ENCODE measurements around the gene NCKAP5L. TPM values are rescaled to one million over a fixed set of nuclear protein-coding genes. Genes with fewer than 3 reads are reported as not detected.
A peak's percentile ranks its signal among the peaks of the same experiment; 100 is the strongest.

NCKAP5L gene
- total RNA-seq, 1 donor: 40.5 TPM

DNA sequence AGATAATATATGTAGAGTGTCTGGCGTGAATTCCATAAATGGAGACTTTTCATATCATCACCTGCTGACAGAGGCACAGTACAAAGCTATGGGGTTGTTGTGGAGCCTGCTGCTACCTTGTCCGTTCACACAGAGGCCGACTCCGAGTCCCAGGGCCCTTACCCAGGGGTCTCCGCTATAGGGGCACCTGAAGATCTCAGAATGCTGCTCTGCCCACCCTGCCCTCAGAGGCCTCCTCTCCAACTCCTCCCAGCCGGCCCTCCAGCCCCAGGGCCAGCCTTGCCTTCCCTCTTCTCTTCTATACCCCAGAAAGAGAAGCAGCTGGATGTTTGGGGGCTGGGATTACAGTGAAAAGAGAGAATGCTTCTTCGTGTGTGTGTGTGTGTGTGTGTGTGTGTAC lies 21.3 kb downstream of the NCKAP5L start:
- H3K4me1 ChIP-seq (ENCODE audit: insufficient read depth, low read length): peaks cover 11% of the 10 kb centered on the region
- no peaks in the 10 kb centered on the region for H3K27me3 ChIP-seq (ENCODE audit: insufficient read depth, low read length)
- no peak overlapping the region for H2AFZ ChIP-seq (ENCODE audit: low read length)
- no peak overlapping the region for H3K27ac ChIP-seq (ENCODE audit: low read depth, low read length)
- H3K9me3 ChIP-seq (ENCODE audit: low read depth, low read length): no peaks in the 10 kb centered on the region
- H3K4me3 ChIP-seq (ENCODE audit: insufficient read depth, low read length): no peak overlapping the region
- TF ChIP-seq, protein P1, sequence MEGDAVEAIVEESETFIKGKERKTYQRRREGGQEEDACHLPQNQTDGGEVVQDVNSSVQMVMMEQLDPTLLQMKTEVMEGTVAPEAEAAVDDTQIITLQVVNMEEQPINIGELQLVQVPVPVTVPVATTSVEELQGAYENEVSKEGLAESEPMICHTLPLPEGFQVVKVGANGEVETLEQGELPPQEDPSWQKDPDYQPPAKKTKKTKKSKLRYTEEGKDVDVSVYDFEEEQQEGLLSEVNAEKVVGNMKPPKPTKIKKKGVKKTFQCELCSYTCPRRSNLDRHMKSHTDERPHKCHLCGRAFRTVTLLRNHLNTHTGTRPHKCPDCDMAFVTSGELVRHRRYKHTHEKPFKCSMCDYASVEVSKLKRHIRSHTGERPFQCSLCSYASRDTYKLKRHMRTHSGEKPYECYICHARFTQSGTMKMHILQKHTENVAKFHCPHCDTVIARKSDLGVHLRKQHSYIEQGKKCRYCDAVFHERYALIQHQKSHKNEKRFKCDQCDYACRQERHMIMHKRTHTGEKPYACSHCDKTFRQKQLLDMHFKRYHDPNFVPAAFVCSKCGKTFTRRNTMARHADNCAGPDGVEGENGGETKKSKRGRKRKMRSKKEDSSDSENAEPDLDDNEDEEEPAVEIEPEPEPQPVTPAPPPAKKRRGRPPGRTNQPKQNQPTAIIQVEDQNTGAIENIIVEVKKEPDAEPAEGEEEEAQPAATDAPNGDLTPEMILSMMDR (IDR thresholded peaks at IDR 0.05; ENCODE audit: extremely low read depth, low read depth, low read length): no peak
- H4K20me1 ChIP-seq (ENCODE audit: insufficient read depth, low read length): peaks cover 79% of the 10 kb centered on the region
- H3K4me2 ChIP-seq (ENCODE audit: insufficient read depth, low read length): no peak overlapping the region
- DNase-seq (ENCODE audit: insufficient read length, low spot score, missing footprints): no peak
- H3K79me2 ChIP-seq (ENCODE audit: insufficient read depth, low read length): peaks cover 63% of the 10 kb centered on the region
- H3K36me3 ChIP-seq (ENCODE audit: insufficient read depth, low read length): peaks cover 41% of the 10 kb centered on the region

DNA sequence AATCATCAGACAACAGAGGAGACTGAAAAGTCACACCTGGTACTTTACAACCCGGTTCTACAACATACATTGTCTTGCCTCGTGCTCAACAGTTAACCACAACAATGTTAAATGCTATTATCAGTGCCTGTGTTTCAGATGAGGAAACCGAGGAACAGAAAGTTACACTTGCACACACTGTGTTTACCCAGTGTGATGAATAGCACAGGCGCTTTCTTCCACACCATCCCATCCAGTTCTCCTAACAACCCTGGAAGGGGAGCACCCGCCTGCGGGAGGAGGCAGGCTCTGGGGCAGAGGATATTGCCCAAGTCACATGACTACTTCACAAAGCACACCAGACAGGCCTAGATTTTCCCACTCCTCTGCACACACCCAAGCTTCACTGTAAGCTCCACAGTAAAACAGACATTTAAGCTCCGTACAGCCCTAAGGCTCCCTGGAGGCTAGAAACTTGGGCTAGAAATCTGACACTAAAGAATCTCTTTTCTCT lies 21.8 kb downstream of the NCKAP5L start:
- Histone ChIP-seq H3K79me2 (ENCODE audit: insufficient read depth, low read length) (peaks cover 58% of the 10 kb centered on the region), H3K27me3 (ENCODE audit: insufficient read depth, low read length) (no peaks in the 10 kb centered on the region), H3K4me2 (ENCODE audit: insufficient read depth, low read length) (no peak overlapping the region), H3K36me3 (ENCODE audit: insufficient read depth, low read length) (peaks cover 46% of the 10 kb centered on the region), H3K4me3 (ENCODE audit: insufficient read depth, low read length) (no peak overlapping the region), H3K9me3 (ENCODE audit: low read depth, low read length) (no peaks in the 10 kb centered on the region), H3K27ac (ENCODE audit: low read depth, low read length) (no peak overlapping the region), H4K20me1 (ENCODE audit: insufficient read depth, low read length) (peaks cover 74% of the 10 kb centered on the region), H3K4me1 (ENCODE audit: insufficient read depth, low read length) (peaks cover 11% of the 10 kb centered on the region), H2AFZ (ENCODE audit: low read length) (no peak overlapping the region)
- peak; percentile 18 for DNase-seq (ENCODE audit: insufficient read length, low spot score, missing footprints)
- TF ChIP-seq, protein P1 (IDR thresholded peaks at IDR 0.05; ENCODE audit: extremely low read depth, low read depth, low read length): no peak

DNA sequence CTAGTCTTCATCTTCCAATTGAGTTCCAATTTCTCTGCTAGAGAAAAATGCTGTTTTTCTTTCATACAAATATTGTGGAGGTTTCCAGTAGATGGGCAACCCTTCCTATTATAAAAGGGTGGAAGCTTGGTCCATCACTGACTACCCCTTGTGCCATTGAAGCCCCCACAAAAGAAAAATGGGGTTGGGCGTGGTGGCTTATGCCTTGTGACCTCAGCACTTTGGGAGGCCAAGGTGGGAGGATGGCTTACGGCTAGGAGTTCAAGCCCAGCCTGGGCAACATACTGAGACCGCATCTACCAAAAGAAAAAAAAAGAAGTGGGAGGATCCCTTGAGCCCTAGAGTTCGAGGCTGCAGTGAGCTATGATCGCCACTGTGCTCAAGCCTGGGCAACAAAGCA lies 22.8 kb downstream of the NCKAP5L start:
- no peak for DNase-seq (ENCODE audit: insufficient read length, low spot score, missing footprints)
- peaks cover 55% of the 10 kb centered on the region for H3K36me3 ChIP-seq (ENCODE audit: insufficient read depth, low read length)

DNA sequence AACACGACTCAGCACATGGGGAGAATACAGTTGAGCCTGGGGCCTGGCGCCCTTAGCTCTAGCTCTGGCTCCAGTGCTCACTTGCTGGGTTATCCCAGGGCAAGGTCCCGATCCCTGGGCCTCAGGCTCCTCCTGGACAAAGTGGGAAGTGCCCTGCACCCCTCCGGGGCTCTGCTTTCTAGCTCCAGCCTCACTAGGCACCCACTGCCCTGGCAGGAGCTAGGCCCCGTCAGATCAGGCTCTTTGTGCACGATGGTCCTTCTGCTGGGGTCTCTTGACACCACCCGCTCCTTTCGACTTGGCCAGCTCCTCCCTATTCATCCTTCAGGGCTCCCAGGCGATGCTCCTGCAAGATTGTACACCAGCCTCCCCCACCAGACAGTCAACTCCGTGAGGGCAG lies 23.4 kb downstream of the NCKAP5L start:
- Histone ChIP-seq H3K4me1 (ENCODE audit: insufficient read depth, low read length) (peaks cover 11% of the 10 kb centered on the region), H3K27ac (ENCODE audit: low read depth, low read length) (no peak overlapping the region), H3K27me3 (ENCODE audit: insufficient read depth, low read length) (no peaks in the 10 kb centered on the region), H3K4me2 (ENCODE audit: insufficient read depth, low read length) (no peak overlapping the region), H4K20me1 (ENCODE audit: insufficient read depth, low read length) (peaks cover 70% of the 10 kb centered on the region), H3K4me3 (ENCODE audit: insufficient read depth, low read length) (no peak overlapping the region), H3K79me2 (ENCODE audit: insufficient read depth, low read length) (peaks cover 46% of the 10 kb centered on the region), H3K36me3 (ENCODE audit: insufficient read depth, low read length) (peaks cover 59% of the 10 kb centered on the region), H3K9me3 (ENCODE audit: low read depth, low read length) (no peaks in the 10 kb centered on the region), H2AFZ (ENCODE audit: low read length) (no peak overlapping the region)
- TF ChIP-seq, protein P1 (IDR thresholded peaks at IDR 0.05; ENCODE audit: extremely low read depth, low read depth, low read length): no peak
- peak; percentile 17 for DNase-seq (ENCODE audit: insufficient read length, low spot score, missing footprints)

More for the DNA sequence above, 22.8 kb downstream of the NCKAP5L start:
- H4K20me1 ChIP-seq (ENCODE audit: insufficient read depth, low read length): peaks cover 71% of the 10 kb centered on the region
- H3K9me3 ChIP-seq (ENCODE audit: low read depth, low read length): no peaks in the 10 kb centered on the region
- H3K27ac ChIP-seq (ENCODE audit: low read depth, low read length): no peak overlapping the region
- no peak overlapping the region for H3K4me2 ChIP-seq (ENCODE audit: insufficient read depth, low read length)
- TF ChIP-seq, protein P1 (IDR thresholded peaks at IDR 0.05; ENCODE audit: extremely low read depth, low read depth, low read length): no peak
- H3K27me3 ChIP-seq (ENCODE audit: insufficient read depth, low read length): no peaks in the 10 kb centered on the region
- H3K4me1 ChIP-seq (ENCODE audit: insufficient read depth, low read length): peaks cover 11% of the 10 kb centered on the region
- no peak overlapping the region for H2AFZ ChIP-seq (ENCODE audit: low read length)
- H3K79me2 ChIP-seq (ENCODE audit: insufficient read depth, low read length): peaks cover 51% of the 10 kb centered on the region
- H3K4me3 ChIP-seq (ENCODE audit: insufficient read depth, low read length): no peak overlapping the region

Data from osteoblast (primary cell).